ENCODE data around the gene SP5. TPM values are rescaled to one million over a fixed set of nuclear protein-coding genes. Genes with fewer than 3 reads are reported as not detected.
"Not testable (repeated sequence)": the region's sequence is repeated elsewhere in the genome, so short reads cannot be mapped to it uniquely, and the experiment has no call there.

The SP5 gene
- total RNA-seq, 2 experiments from 2014 or later, result not detected

DNA sequence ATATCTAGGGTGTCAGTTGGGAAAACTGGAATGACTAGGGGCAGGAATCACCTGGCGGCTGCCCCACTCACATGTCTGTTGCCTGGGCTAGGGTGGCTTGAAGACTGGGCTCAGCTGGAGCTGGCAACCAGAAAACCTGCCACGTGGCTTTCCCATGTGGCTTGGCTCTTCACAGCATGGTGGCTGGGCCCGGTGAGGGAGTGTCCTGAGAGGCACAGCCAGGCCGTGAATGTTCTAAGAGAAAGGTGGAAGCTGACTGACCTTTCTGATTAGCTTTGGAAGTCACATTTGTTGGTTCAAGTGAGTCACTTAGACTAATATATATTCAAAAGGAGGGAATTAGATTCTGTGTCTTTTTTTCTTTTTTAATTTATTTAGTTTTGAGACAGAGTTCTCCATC is 22.7 kb downstream of the SP5 start:
- no peaks in the 10 kb centered on the region for H3K36me3 Mint-ChIP-seq
- H3K27ac Mint-ChIP-seq, result no peak overlapping the region
- no peak for ATAC-seq (ENCODE audit: low read depth)

DNA sequence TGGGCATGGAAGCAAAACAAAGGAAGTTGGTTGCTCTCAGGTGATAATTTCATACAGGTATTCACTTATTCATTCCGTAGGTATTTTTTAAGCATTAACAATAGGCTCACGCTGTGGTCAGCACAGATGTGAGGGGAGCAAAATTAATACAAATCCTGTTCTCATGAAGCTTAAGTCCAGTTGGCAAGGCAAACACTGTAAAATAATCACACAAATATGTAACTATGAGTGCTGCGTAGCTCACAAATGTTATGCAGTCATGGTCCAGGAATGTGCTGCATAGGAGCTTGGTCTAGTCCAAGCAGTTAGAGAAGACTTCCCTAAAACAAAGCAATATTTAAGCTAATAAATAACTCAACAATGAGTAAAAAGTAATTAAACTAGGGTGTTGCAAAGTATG is 23.9 kb downstream of the SP5 start:
- Mint-ChIP-seq H3K36me3 (no peaks in the 10 kb centered on the region), H3K27ac (no peak overlapping the region), H3K4me3 (no peak overlapping the region), H3K4me1 (no peaks in the 10 kb centered on the region), H3K27me3 (peaks cover 12% of the 10 kb centered on the region), H3K9me3 (no peaks in the 10 kb centered on the region)
- ATAC-seq (ENCODE audit: low read depth) (no peak), DNase-seq (no peak)
- POLR2A ChIA-PET, result no interaction called here

More for the DNA sequence above, 22.7 kb downstream of the SP5 start:
- Mint-ChIP-seq H3K4me1 (no peaks in the 10 kb centered on the region), H3K27me3 (peaks cover 21% of the 10 kb centered on the region), H3K9me3 (no peaks in the 10 kb centered on the region), H3K4me3 (no peak overlapping the region)
- DNase-seq, result no peak
- POLR2A ChIA-PET, result no interaction called here

DNA sequence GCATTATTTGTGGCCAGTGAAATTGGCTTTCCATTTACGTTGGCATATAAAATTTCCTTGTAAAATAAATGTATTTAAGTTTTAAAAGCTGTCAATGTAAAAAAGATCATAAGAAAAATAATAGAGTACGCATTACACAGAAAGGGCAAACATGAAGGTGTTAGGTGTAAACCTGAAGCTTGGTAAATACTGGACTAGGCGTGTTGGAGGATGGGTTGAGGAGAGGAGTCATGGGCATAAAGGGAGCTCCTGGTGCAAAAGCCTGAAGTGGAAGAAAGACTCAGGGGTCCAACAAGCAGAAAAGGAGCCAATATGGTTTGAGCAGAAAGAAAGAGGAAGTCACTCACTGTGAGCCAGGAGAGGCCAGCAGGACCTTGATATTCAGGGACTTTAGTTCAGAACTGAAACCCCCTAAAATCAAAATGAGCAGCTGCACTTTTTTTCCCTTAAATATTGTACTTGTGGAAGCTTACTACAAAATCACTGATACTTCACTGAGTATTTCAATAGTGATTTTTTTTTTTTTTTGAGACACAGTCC is 24.4 kb downstream of the SP5 start:
- Mint-ChIP-seq H3K27me3 (peaks cover 14% of the 10 kb centered on the region), H3K4me3 (no peak overlapping the region), H3K9me3 (no peaks in the 10 kb centered on the region), H3K4me1 (no peaks in the 10 kb centered on the region), H3K27ac (no peak overlapping the region), H3K36me3 (no peaks in the 10 kb centered on the region)
- ATAC-seq (ENCODE audit: low read depth) (no peak), DNase-seq (no peak)
- POLR2A ChIA-PET, result interaction anchor here (0.6 kb wide), 1 partner anchor 216 kb away, joined by 4 read pairs; no protein-coding TSS in a partner anchor

DNA sequence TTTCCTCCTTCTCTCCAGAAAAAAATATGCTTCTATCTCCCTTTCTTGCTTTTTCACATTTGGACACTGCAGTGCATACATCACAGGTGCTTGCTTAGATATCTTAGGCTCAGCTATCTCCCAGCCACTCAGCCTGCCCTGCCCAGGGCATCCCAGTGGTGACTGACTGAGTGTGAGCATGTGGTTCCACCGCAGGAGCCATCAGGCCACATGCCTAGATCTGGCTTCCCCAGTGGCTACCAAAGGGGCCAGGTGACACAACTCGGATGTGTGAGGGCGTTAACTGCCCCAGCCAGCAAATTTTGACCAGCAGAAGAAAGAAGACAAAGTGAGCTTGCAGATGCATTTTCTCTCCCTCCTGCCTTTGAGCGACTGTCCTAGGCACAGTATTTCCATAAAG is 25.5 kb downstream of the SP5 start:
- Mint-ChIP-seq H3K4me1 (no peaks in the 10 kb centered on the region), H3K27me3 (peaks cover 22% of the 10 kb centered on the region), H3K36me3 (no peaks in the 10 kb centered on the region), H3K4me3 (no peak overlapping the region), H3K27ac (no peak overlapping the region), H3K9me3 (no peaks in the 10 kb centered on the region)
- ATAC-seq (ENCODE audit: low read depth), result no peak
- POLR2A ChIA-PET, result no interaction called here
- DNase-seq, result no peak

DNA sequence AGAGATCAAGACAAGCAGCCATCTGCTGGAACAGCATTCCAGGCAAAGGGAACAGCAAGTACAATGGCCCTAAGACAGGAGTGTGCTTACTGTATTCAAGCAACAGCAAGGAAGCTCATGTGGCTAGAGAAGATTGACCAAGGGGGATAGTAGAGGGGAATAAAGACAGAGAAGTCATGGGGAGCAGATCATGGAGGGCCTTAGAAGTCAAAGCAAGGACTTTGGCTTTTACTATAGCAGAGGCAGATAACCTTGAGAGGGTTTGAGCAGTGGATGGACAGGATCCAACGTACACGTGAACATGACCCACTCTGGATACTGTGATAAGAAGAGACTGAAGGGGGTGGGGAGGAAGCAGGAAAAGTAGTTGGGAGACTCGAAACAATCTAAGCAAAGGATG is 26.9 kb downstream of the SP5 start:
- no peaks in the 10 kb centered on the region for H3K4me1 Mint-ChIP-seq
- no peak overlapping the region for H3K27ac Mint-ChIP-seq
- POLR2A ChIA-PET, result no interaction called here
- DNase-seq, result no peak
- H3K27me3 Mint-ChIP-seq, result peaks cover 20% of the 10 kb centered on the region
- no peak for ATAC-seq (ENCODE audit: low read depth)
- H3K36me3 Mint-ChIP-seq, result no peaks in the 10 kb centered on the region
- no peak overlapping the region for H3K4me3 Mint-ChIP-seq
- no peaks in the 10 kb centered on the region for H3K9me3 Mint-ChIP-seq

DNA sequence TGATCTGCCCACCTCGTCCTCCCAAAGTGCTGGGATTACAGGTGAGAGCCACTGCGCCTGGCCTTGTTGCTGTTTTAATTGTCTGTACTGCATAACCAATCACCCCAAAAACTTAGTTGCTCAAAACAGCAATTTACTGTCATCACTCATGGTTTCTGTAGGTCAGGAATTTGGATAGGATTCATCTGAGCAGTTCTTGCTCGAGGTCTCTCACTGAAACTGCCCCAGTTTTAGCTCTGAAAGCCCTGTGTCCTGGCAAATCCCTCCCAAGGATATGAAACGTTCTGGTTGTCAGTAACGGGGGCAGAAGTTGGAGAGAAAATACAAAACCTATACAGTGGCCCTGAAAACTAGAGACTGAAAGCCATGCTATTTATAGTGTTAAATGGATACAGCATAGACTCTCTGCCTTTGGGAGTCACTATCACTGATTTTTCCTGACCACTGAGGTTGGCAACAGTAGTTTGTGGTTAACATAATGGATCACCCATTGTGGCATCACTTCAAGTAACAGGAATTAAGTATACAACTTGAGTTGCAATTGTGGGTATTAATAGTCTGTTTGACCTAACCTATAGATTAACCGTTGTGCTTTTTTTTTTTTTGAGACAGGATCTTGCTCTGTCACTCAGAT is 27.9 kb downstream of the SP5 start:
- POLR2A ChIA-PET, result no interaction called here
- Mint-ChIP-seq H3K9me3 (no peaks in the 10 kb centered on the region), H3K4me1 (no peaks in the 10 kb centered on the region), H3K27me3 (peaks cover 25% of the 10 kb centered on the region), H3K36me3 (no peaks in the 10 kb centered on the region), H3K4me3 (no peak overlapping the region), H3K27ac (no peak overlapping the region)
- ATAC-seq (ENCODE audit: low read depth) (no peak), DNase-seq (no peak)

DNA sequence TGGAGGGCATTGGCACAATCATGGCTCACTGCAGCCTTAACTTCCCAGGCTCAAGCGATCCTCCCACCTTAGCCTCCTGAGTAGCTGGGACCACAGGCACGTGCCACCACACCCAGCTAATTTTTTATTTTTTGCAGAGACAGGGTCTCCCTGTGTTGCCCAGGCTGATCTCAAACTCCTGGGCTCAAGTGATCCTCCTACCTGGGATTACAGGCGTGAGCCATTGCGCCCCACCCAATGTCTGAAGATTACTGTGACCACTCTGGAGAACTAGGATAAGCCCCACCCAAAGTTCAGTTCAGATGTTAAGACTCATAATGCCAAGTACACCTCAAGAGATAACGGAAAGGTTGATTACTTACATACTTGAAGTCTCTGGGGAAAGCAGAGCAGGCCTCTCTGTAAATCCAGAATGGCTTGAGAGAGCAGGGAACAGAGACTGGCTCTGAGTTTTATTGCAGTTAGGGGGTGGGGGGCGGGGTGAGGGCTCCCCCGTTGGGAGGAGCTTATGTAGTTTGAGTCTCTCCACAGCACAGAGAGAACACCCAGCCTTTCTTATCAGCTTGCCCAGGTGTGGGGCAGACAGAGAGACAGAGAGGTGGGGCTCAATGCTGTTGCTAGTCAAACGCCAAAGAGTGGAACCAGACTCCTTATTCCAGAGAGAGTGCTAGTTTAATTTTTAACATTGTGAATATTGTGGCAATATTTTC is 28.5 kb downstream of the SP5 start:
- no peak overlapping the region for H3K27ac Mint-ChIP-seq
- peaks cover 31% of the 10 kb centered on the region for H3K27me3 Mint-ChIP-seq
- no peak overlapping the region for H3K4me3 Mint-ChIP-seq
- H3K4me1 Mint-ChIP-seq, result no peaks in the 10 kb centered on the region
- POLR2A ChIA-PET, result no interaction called here
- DNase-seq (no peak), ATAC-seq (ENCODE audit: low read depth) (no peak)
- H3K36me3 Mint-ChIP-seq, result no peaks in the 10 kb centered on the region
- no peaks in the 10 kb centered on the region for H3K9me3 Mint-ChIP-seq

DNA sequence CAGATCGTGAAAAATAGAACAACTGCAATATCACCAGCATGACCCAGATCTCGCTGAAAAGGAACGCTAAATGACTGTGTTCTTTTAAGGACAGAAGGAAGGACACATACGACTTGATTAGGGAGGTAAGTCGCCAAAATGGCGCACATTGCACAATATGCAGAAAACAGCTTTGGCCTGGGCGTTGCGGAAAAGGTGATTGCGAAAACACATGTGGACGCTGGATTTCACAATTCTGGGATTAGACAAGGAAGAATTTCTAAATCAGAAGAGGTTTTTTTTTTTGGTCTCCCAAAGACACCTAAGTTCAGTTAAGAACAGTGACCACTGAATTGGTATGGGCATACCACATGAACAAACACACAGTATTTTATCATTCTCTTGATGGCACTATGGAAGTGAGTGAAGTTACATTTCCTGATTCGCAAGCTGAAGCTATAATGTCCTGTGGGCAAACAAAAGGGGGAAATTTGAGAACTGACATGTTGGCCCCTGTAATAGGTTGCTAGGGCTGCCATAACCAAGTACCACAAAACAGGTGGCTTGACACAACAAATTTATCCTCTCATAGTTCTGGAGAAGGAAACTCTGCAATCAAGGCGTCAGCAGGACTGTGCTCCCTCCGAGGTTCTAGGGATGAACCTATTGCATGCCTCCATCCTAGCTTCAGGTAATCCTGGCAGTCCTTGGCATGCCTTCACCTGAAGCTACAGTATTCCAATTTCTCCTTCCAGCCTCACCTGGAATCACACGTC is 29.3 kb downstream of the SP5 start:
- H3K9me3 Mint-ChIP-seq, result no peaks in the 10 kb centered on the region
- no peak overlapping the region for H3K4me3 Mint-ChIP-seq
- no peak overlapping the region for H3K27ac Mint-ChIP-seq
- H3K27me3 Mint-ChIP-seq, result peaks cover 37% of the 10 kb centered on the region
- DNase-seq, result no peak
- POLR2A ChIA-PET, result no interaction called here
- ATAC-seq (ENCODE audit: low read depth), result no peak
- no peaks in the 10 kb centered on the region for H3K4me1 Mint-ChIP-seq
- H3K36me3 Mint-ChIP-seq, result no peaks in the 10 kb centered on the region

DNA sequence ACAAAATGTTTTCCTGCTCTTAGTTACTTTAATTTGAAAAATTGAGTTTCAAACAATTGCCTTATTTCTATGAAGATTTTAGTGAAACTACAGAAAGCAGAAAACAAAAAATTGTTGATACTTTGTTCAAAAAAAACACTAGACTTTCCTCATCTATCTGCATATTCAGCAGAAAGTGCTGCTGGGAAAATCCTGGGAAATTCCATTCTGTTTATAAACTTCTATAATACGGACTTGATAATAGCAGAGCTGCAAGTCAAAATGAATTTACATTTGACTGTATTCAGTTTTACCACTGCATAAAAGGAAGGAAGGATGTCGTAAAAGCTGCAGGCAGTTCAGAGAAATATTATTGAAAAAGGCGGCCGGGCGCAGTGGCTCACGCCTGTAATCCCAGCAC is 30.2 kb downstream of the SP5 start:
- Mint-ChIP-seq H3K27ac (no peak overlapping the region), H3K4me1 (no peaks in the 10 kb centered on the region), H3K36me3 (no peaks in the 10 kb centered on the region), H3K27me3 (peaks cover 45% of the 10 kb centered on the region), H3K9me3 (no peaks in the 10 kb centered on the region), H3K4me3 (no peak overlapping the region)
- ATAC-seq (ENCODE audit: low read depth) (no peak), DNase-seq (no peak)
- POLR2A ChIA-PET, result no interaction called here

DNA sequence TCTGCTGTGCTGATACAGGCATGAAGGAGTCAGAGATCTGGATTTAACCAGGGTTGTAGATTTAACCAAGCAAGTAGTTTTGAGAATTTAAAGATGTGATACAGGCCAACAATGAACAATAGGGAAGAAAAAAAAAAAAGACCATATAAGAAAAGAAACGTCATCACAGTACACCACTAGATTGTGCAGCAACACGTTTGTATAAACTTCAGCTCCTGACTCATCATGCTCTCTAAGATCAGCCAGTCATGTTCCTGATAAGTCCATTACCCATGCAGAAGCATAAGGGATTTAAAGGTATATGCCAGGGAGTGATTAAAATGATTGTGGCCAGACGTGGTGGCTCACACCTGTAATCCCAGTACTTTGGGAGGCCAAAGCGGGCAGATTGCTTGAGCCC is 32.8 kb downstream of the SP5 start:
- no peak overlapping the region for H3K27ac Mint-ChIP-seq
- ATAC-seq (ENCODE audit: low read depth) (no peak), DNase-seq (no peak)
- no peaks in the 10 kb centered on the region for H3K36me3 Mint-ChIP-seq
- no peaks in the 10 kb centered on the region for H3K9me3 Mint-ChIP-seq
- peaks cover 54% of the 10 kb centered on the region for H3K27me3 Mint-ChIP-seq
- POLR2A ChIA-PET, result no interaction called here
- no peaks in the 10 kb centered on the region for H3K4me1 Mint-ChIP-seq
- H3K4me3 Mint-ChIP-seq, result no peak overlapping the region

DNA sequence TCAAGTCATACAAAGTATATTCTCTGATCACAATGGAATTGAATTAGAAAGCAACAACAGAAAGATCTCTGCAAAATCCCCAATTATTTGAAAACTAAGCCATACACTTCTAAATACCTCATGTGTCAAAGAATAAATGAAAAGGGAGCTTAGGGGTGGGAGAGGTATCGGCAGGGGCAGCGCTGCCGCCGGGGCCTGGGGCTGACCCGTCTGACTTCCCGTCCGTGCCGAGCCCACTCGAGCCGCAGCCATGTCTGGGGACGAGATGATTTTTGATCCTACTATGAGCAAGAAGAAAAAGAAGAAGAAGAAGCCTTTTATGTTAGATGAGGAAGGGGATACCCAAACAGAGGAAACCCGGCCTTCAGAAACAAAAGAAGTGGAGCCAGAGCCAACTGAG is 36.4 kb downstream of the SP5 start:
- ATAC-seq (ENCODE audit: low read depth); H3K36me3 Mint-ChIP-seq: not testable (repeated sequence)

DNA sequence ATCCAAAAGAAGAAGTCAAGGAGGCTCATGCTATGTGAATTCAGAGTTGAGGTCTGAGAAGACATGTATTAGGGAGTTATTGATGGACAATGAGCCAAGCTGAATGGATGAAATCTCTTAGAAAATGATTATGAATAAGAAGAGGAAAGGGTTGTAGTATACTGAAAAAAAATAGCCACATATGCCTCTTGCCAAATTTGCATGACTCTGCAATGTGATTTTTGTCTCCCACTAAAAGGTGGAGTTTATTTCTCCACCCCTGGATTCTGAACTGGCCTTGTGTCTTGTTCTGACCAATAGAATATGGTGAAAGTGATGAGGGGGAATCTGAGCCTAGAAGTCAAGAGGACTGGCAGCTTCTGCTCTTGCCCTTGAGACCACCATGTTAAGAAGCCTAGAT is 46.4 kb downstream of the SP5 start:
- peaks cover under 1% of the 10 kb centered on the region for H3K4me1 Mint-ChIP-seq

More for the DNA sequence above, 36.4 kb downstream of the SP5 start:
- H3K4me1 Mint-ChIP-seq, H3K27ac Mint-ChIP-seq, DNase-seq, H3K4me3 Mint-ChIP-seq, H3K9me3 Mint-ChIP-seq, POLR2A ChIA-PET: not testable (repeated sequence)
- peaks cover 44% of the 10 kb centered on the region for H3K27me3 Mint-ChIP-seq

DNA sequence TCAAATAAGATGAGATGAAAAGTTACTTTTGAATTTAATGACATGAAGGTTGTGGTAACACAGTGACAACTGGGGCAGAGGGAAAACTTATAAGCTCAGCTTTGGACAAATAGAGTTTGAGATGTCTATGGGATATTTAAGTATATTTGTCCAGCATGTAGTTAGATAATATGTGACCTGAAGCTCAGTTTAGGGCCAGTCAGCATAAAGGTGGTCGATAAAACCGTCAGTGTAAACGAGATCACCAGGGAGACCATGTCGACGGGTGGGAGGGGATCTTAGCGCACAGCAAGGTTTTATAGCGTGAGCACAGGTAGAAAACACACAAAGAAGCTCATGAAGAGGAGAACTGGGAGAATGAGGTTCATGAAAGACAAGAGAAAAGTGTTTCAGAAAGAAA is 47.6 kb downstream of the SP5 start:
- H3K27me3 Mint-ChIP-seq, result peaks cover 4% of the 10 kb centered on the region
- H3K9me3 Mint-ChIP-seq, result no peaks in the 10 kb centered on the region
- no peaks in the 10 kb centered on the region for H3K36me3 Mint-ChIP-seq
- DNase-seq (no peak), ATAC-seq (ENCODE audit: low read depth) (no peak)
- no peak overlapping the region for H3K27ac Mint-ChIP-seq
- H3K4me1 Mint-ChIP-seq, result peaks cover 2% of the 10 kb centered on the region
- POLR2A ChIA-PET, result no interaction called here
- H3K4me3 Mint-ChIP-seq, result no peak overlapping the region

More for the DNA sequence above, 46.4 kb downstream of the SP5 start:
- POLR2A ChIA-PET, result no interaction called here
- Mint-ChIP-seq H3K27me3 (peaks cover 4% of the 10 kb centered on the region), H3K4me3 (no peak overlapping the region), H3K36me3 (no peaks in the 10 kb centered on the region), H3K9me3 (no peaks in the 10 kb centered on the region), H3K27ac (no peak overlapping the region)
- no peak for DNase-seq
- no peak for ATAC-seq (ENCODE audit: low read depth)

DNA sequence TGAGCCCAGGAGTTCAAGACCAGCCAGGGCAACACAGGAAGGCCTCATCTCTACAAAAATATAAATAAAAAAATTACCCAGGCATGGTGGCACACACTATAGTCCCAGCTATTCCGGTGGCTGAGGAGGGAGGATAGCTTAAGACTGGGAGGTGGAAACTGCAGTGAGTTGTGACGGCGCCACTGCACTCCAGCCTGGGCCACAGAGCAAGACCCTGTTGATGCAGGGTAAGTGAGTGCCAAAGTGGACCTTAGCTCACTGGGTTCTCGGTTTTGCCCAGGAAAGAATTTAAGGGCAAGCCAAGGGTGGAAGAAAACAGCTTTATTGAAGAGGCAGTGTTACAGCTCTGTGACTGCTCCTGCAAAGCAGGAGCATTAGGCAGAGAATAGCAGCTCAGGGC is 48.1 kb downstream of the SP5 start:
- Mint-ChIP-seq H3K36me3 (no peaks in the 10 kb centered on the region), H3K4me3 (no peak overlapping the region), H3K27me3 (peaks cover 4% of the 10 kb centered on the region), H3K27ac (no peak overlapping the region), H3K4me1 (peaks cover 2% of the 10 kb centered on the region), H3K9me3 (no peaks in the 10 kb centered on the region)
- POLR2A ChIA-PET, result no interaction called here
- ATAC-seq (ENCODE audit: low read depth), result no peak
- no peak for DNase-seq
